Endothelial cell of umbilical vein (primary cell): ENCODE data around the gene MYL5.

Source experiments
- CTCF ChIP-seq, 2 donors: IDR thresholded peaks; 1 replicate in 1 of 2; 2 replicates in 1 of 2; pipeline ENCODE4 v1.5.1; 2011; ENCODE audit warnings: low read length in 2 of 2, mild to moderate bottlenecking in 2 of 2, moderate library complexity in 2 of 2, control low read depth in 1 of 2, inconsistent platforms in 1 of 2, low read depth in 1 of 2; ENCODE audit not compliant: insufficient read depth in 1 of 2; ENCODE audit errors: extremely low read depth in 1 of 2
- EZH2 ChIP-seq: IDR thresholded peaks from 2 replicates; pipeline ENCODE4 v1.6.1; 2012; ENCODE audit warnings: borderline replicate concordance, low read depth, mild to moderate bottlenecking, moderate library complexity, low read length, inconsistent platforms; ENCODE audit not compliant: severe bottlenecking
- GATA2 ChIP-seq: IDR thresholded peaks from 2 replicates; pipeline ENCODE4 v1.7.0; 2011; ENCODE audit warnings: low read depth, mild to moderate bottlenecking, moderate library complexity, mixed read lengths, low read length; ENCODE audit not compliant: insufficient read length, insufficient read depth
- JUN ChIP-seq: IDR thresholded peaks from 2 replicates; pipeline ENCODE4 v1.6.1; 2011; ENCODE audit warnings: borderline replicate concordance, low read depth; ENCODE audit not compliant: insufficient read length, insufficient read depth
- MYC ChIP-seq: IDR thresholded peaks from one replicate; pipeline ENCODE4 v1.6.1; 2011; ENCODE audit warnings: mild to moderate bottlenecking, low read depth, low read length
- POLR2A ChIP-seq: IDR thresholded peaks from 2 replicates; pipeline ENCODE4 v1.6.1; 2012; ENCODE audit warnings: low read depth, mild to moderate bottlenecking, control low read depth, low read length
- POLR2AphosphoS5 ChIP-seq: IDR thresholded peaks from 2 replicates; pipeline ENCODE4 v1.6.1; 2012; ENCODE audit warnings: low read depth, mild to moderate bottlenecking, control low read depth, low read length, moderate library complexity; ENCODE audit not compliant: insufficient read depth

- TF ChIP-seq CTCF (IDR thresholded peaks at IDR 0.05; ENCODE audit: extremely low read depth in 1 of 2, insufficient read depth in 1 of 2, low read depth in 1 of 2, low read length in 2 of 2) (no peak), EZH2 (no peak), POLR2A (no peak), JUN (no peak), GATA2 (no peak), MYC (no peak), POLR2AphosphoS5 (no peak)
These were observed 30.6 kb downstream of the MYL5 start for GRCh38 chr4:704971-705277.
